Left ventricle myocardium inferior (tissue), 1 donor: ENCODE data around the gene OR2V1. TPM values are rescaled to one million over a fixed set of nuclear protein-coding genes. Genes with fewer than 3 reads are reported as not detected.

ENCODE experiments used
- DNase-seq: peaks from one replicate; pipeline ENCODE4 v3.0.0-alpha.2; 2020
- H3K27ac ChIP-seq: fragments of 200-600 bp; replicated peaks from 2 replicates; pipeline ENCODE4 v1.8.0; 2021
- H3K27me3 ChIP-seq: fragments of 200-600 bp; 2 replicates; pipeline ENCODE4 v1.8.0; 2021; ENCODE audit warnings: low read depth
- H3K36me3 ChIP-seq: fragments of 200-600 bp; 2 replicates; pipeline ENCODE4 v1.8.0; 2021
- H3K4me1 ChIP-seq: fragments of 200-600 bp; 2 replicates; pipeline ENCODE4 v1.8.0; 2021
- H3K4me3 ChIP-seq: fragments of 200-600 bp; 2 replicates; pipeline ENCODE4 v1.8.0; 2021; ENCODE audit warnings: mild to moderate bottlenecking, moderate library complexity
- H3K9me3 ChIP-seq: fragments of 200-600 bp; replicated peaks from 2 replicates; pipeline ENCODE4 v1.8.0; 2021
- CTCF ChIP-seq: fragments of 200-600 bp; IDR thresholded peaks from 2 replicates; pipeline ENCODE4 v1.8.0; 2021; ENCODE audit warnings: antibody characterized with exemption, mild to moderate bottlenecking, borderline replicate concordance
- intact Hi-C: fragments of 100-400 bp; cut with micrococcal nuclease; formaldehyde crosslinking; loops from one replicate; pipeline ENCODE4 v1.11.0; 2022
- total RNA-seq: library from RNA; stranded (reverse); fragmentation: NEBNext Ultra II Directional; extraction: Animal tissue kit (Norgen Biotek cat#: 25700); gene quantifications from one replicate; pipeline ENCODE4 v1.2.1, GENCODE V29; 2021
- donor health status: DM: no; HTN: yes; CAD: no; lungs with severe emphysema.

The OR2V1 gene
- total RNA-seq, 1 donor from 2014 or later, result not detected

DNA sequence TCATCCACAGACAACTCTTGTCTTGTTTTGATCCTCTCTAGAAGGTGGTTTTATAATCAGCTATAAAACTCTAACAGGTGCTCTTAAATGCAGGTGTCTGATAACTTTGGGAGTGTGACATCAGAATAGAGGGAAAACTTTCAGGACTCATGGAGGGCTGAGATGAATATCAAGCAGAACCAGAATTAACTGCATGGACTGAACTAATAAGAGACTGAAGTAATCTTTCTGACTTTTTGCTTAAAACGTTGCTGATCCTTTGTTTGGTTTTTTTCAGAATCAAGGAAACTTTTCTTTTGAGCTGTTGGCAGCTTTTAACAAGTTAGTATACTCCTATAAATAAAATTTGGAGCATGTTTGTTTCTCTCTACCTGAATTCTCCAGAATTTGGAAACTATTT is 14.2 kb upstream of the OR2V1 start:
- DNase-seq, result no peak
- Histone ChIP-seq H3K4me1 (no peaks in the 10 kb centered on the region), H3K27me3 (peaks cover 78% of the 10 kb centered on the region), H3K27ac (no peak overlapping the region), H3K9me3 (no peaks in the 10 kb centered on the region), H3K4me3 (no peak overlapping the region), H3K36me3 (no peaks in the 10 kb centered on the region)
- no peak for TF ChIP-seq CTCF
- intact Hi-C loops, result no loop called here

- Histone ChIP-seq H3K27me3 (peaks cover 53% of the 10 kb centered on the region), H3K9me3 (peaks cover 4% of the 10 kb centered on the region), H3K27ac (no peak overlapping the region), H3K36me3 (no peaks in the 10 kb centered on the region), H3K4me3 (no peak overlapping the region), H3K4me1 (no peaks in the 10 kb centered on the region)
- DNase-seq, result no peak
- intact Hi-C loops, result no loop called here
- no peak for TF ChIP-seq CTCF
These were observed 11.1 kb upstream of the OR2V1 start for GRCh38 chr5:181142054-181142453.

DNA sequence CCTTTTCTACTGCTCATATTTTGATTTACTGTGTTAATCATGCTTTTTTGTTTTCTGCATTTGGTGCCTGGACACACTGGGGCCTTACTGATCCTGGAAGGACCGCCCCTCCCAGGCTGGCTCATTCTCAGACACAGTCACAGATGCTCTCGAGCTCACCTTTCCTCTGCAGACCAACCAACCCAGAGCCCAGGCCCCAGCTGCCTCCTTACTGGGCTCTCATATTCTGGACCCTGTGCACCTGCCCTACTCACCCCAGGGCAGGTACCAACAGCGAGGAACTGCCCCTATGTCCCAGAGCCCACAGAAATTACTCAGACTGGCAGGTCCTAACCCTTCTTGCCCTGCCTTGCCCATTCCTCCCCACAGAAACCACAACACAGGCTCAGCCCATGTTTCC is 9.8 kb upstream of the OR2V1 start:
- no peaks in the 10 kb centered on the region for H3K4me1 ChIP-seq
- TF ChIP-seq CTCF, result no peak
- intact Hi-C loops, result no loop called here
- DNase-seq, result no peak
- no peak overlapping the region for H3K4me3 ChIP-seq
- no peaks in the 10 kb centered on the region for H3K36me3 ChIP-seq
- H3K27me3 ChIP-seq, result peaks cover 42% of the 10 kb centered on the region
- H3K27ac ChIP-seq, result no peak overlapping the region
- peaks cover 17% of the 10 kb centered on the region for H3K9me3 ChIP-seq

DNA sequence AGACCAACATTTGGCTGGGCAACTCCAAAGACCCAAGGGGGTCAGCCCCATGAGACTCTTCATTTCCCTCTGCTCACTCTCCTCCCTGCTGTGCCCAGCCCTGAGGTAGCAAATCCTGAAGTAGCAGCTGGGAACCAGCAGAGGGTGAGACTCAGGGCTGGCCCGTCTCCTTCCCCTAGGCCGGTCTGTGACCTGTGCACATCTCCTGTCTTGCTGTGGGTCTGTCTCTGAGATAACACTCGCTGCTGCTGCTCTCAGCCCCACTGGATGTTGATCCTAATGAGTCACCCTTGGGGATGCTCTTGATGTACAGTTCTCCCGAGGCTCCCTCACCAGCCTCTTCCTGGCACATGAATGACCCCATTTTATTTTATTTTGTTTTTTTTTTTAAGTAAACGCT is 7.3 kb upstream of the OR2V1 start:
- Histone ChIP-seq H3K27ac (no peak overlapping the region), H3K4me3 (no peak overlapping the region), H3K36me3 (no peaks in the 10 kb centered on the region), H3K27me3 (peaks cover 29% of the 10 kb centered on the region), H3K9me3 (peaks cover 20% of the 10 kb centered on the region), H3K4me1 (peaks cover 2% of the 10 kb centered on the region)
- no peak for TF ChIP-seq CTCF
- intact Hi-C loops, result no loop called here
- DNase-seq, result no peak

- intact Hi-C loops, result no loop called here
These were observed 5.5 kb upstream of the OR2V1 start for GRCh38 chr5:181136361-181136955.

More at GRCh38 chr5:181136361-181136955, 5.5 kb upstream of the OR2V1 start:
- no peak for DNase-seq
- Histone ChIP-seq H3K27ac (no peak overlapping the region), H3K27me3 (peaks cover 21% of the 10 kb centered on the region), H3K4me3 (no peak overlapping the region), H3K4me1 (peaks cover 5% of the 10 kb centered on the region), H3K36me3 (no peaks in the 10 kb centered on the region), H3K9me3 (peaks cover 20% of the 10 kb centered on the region)
- TF ChIP-seq CTCF, result no peak
